Ovary (tissue), 9 donors: ENCODE results near the gene MTR. TPM values are rescaled to one million over a fixed set of nuclear protein-coding genes. Genes with fewer than 3 reads are reported as not detected.

ENCODE experiments used
- DNase-seq, 5 donors: peaks; one replicate each; pipeline ENCODE4 v3.0.0-alpha.2; 2019 to 2020
- H3K27ac ChIP-seq, 2 donors: fragments of 200-600 bp; one replicate each; pipeline versions ENCODE4 v1.5.1 to v1.8.0; 2019 to 2022
- H3K27me3 ChIP-seq: fragments of 200-600 bp; one replicate; pipeline ENCODE4 v1.8.0; 2022
- H3K36me3 ChIP-seq: fragments of 200-600 bp; sonication (generic); one replicate; pipeline ENCODE4 v1.5.1; 2019
- H3K4me1 ChIP-seq: one replicate; pipeline ENCODE4 v1.8.1; 2013; ENCODE audit warnings: mild to moderate bottlenecking, moderate library complexity; ENCODE audit not compliant: insufficient read depth
- H3K4me3 ChIP-seq: fragments of 200-600 bp; sonication (generic); one replicate; pipeline ENCODE4 v1.5.1; 2017
- H3K9me3 ChIP-seq, 2 donors: fragments of 200-600 bp in 1 of 2; sonication (generic) in 1 of 2; one replicate each; pipeline versions ENCODE4 v1.5.1 to v1.8.1; 2013 to 2019; ENCODE audit warnings: mild to moderate bottlenecking in 1 of 2, moderate library complexity in 1 of 2
- CTCF ChIP-seq, 3 donors: fragments of 450-650 bp in 2 of 3; fragments of 200-600 bp in 1 of 3; IDR thresholded peaks; one replicate each; pipeline versions ENCODE4 v1.5.1 to v1.8.0; 2016 to 2022; ENCODE audit warnings: antibody characterized with exemption in 3 of 3, mild to moderate bottlenecking in 1 of 3
- EP300 ChIP-seq: sonication (generic); formaldehyde crosslinking; IDR thresholded peaks from one replicate; pipeline ENCODE4 v1.6.1; 2017; ENCODE audit warnings: antibody characterized with exemption
- POLR2A ChIP-seq: fragments of 450-650 bp; IDR thresholded peaks from one replicate; pipeline ENCODE4 v1.6.1; 2017; ENCODE audit warnings: antibody characterized with exemption, mild to moderate bottlenecking, moderate library complexity
- WGBS, 3 donors: extraction: QIAGEN DNeasy Blood & Tissue Kit in 1 of 3; methylation state at CpG; one replicate each; pipeline versions ENCODE4 v1.1.5 to v1.1.7; 2013 to 2017; 5-methylcytosine and 5-hydroxymethylcytosine counted together
- intact Hi-C, 4 donors: fragments of 100-400 bp; cut with DNase I; formaldehyde crosslinking; loops; one replicate each; pipeline versions ENCODE4 v1.11.0 to v1.15.1; 2022 to 2023
- polyA plus RNA-seq, 2 donors: library from polyadenylated mRNA; stranded (reverse); fragments of 200-250 nt in 1 of 2; fragments of 350-450 nt in 1 of 2; fragmentation: Illumina TruSeq in 1 of 2; extraction: RNeasy Lipid Tissue Mini Kit (QIAGEN cat#74804) in 1 of 2; gene quantifications; one replicate each; pipeline ENCODE4 v1.2.3, GENCODE V29; 2013 to 2014
- total RNA-seq, 7 donors: library from RNA; depleted of rRNA in 2 of 7; stranded (reverse); fragments of >200 nt in 2 of 7; fragmentation: NEBNext Ultra II Directional in 3 of 7; extraction: Animal tissue kit (Norgen Biotek cat#: 25700) in 3 of 7; gene quantifications; one replicate each; pipeline versions ENCODE4 v1.1.0 to v1.2.4, GENCODE V29; 2016 to 2023
- donor health status: DM: no; HTN: no; CAD: no; lungs with moderate emphysema.
- donor health status: DM: no; HTN: no; CAD: no.
- donor health status: Bipolar disorder and iron deficiency.
- donor health status: DM: yes; HTN: yes; CAD: no.
- donor health status: DM: no; HTN: no; CAD: no.
- donor health status: DM: yes; HTN: yes; CAD: no.

Gene MTR
- total and polyA plus RNA-seq, 9 donors: 10.2 to 60.8 (median 49.5) TPM

- peaks cover 2% of the 10 kb centered on the region for H3K4me1 ChIP-seq
- no peak for TF ChIP-seq EP300
- no peak for TF ChIP-seq CTCF (IDR thresholded peaks at IDR 0.05)
- TF ChIP-seq POLR2A: no peak
- no peaks in the 10 kb centered on the region for H3K36me3 ChIP-seq
- no peaks in the 10 kb centered on the region for H3K9me3 ChIP-seq
- WGBS, 3 donors: 8 to 12% (median 9%) methylated on average over 11 of the region's 11 CpGs
- H3K27me3 ChIP-seq: no peaks in the 10 kb centered on the region
- no peak for DNase-seq
- intact Hi-C loops: loop anchor here in 1 of 4 donors (10.0 kb wide), 1 partner anchor 190 kb away; the partner anchor contains the start of gene HEATR1
- peak overlapping the region; percentile 78 for H3K4me3 ChIP-seq
- H3K27ac ChIP-seq: no peak overlapping the region
Observed at GRCh38 chr1:236794585-236795034, 482 bp upstream of the MTR start.

GRCh38 chr1:236795757-236796667 lies 920 bp downstream of the MTR start:
- peak in 1 of 5 donors; percentile 50 for DNase-seq
- no peaks in the 10 kb centered on the region for H3K36me3 ChIP-seq
- WGBS, 3 donors: 1 to 2% (median 2%) methylated on average over 41 of the region's 41 CpGs
- no peaks in the 10 kb centered on the region for H3K9me3 ChIP-seq
- H3K4me1 ChIP-seq: peaks cover 2% of the 10 kb centered on the region
- H3K27ac ChIP-seq: peak overlapping the region; percentile 78 to 89
- TF ChIP-seq CTCF (IDR thresholded peaks at IDR 0.05) (no peak), EP300 (no peak), POLR2A (no peak)
- H3K27me3 ChIP-seq: no peaks in the 10 kb centered on the region
- H3K4me3 ChIP-seq: peak overlapping the region; percentile 78
- intact Hi-C loops: loop anchor here in 1 of 4 donors (10.0 kb wide), 1 partner anchor 191 kb away; the partner anchor contains the start of gene HEATR1

- TF ChIP-seq EP300 (no peak), CTCF (IDR thresholded peaks at IDR 0.05) (no peak)
- H3K27me3 ChIP-seq: no peaks in the 10 kb centered on the region
- H3K4me1 ChIP-seq: peaks cover 7% of the 10 kb centered on the region
- H3K9me3 ChIP-seq: no peaks in the 10 kb centered on the region
- intact Hi-C loops: loop anchor here in 1 of 4 donors (10.0 kb wide), 1 partner anchor 194 kb away; the partner anchor contains the start of gene HEATR1
- H3K4me3 ChIP-seq: no peak overlapping the region
- no peak for DNase-seq
- no peak overlapping the region for H3K27ac ChIP-seq
- WGBS, 3 donors: 95 to 97% (median 95%) methylated on average over 5 of the region's 5 CpGs
- no peaks in the 10 kb centered on the region for H3K36me3 ChIP-seq
Observed at GRCh38 chr1:236799001-236799400, 3.9 kb downstream of the MTR start.

GRCh38 chr1:236800002-236800620 lies 5.0 kb downstream of the MTR start:
- no peak overlapping the region for H3K4me3 ChIP-seq
- no peak for TF ChIP-seq EP300
- no peak for TF ChIP-seq CTCF (IDR thresholded peaks at IDR 0.05)
- no peak for TF ChIP-seq POLR2A
- no peaks in the 10 kb centered on the region for H3K36me3 ChIP-seq
- no peaks in the 10 kb centered on the region for H3K27me3 ChIP-seq
- no peaks in the 10 kb centered on the region for H3K9me3 ChIP-seq
- 94 to 96% (median 95%) methylated on average over 5 of the region's 5 CpGs for WGBS, 3 donors
- intact Hi-C loops: no loop called here
- H3K4me1 ChIP-seq: peaks cover 7% of the 10 kb centered on the region
- H3K27ac ChIP-seq: no peak overlapping the region
- DNase-seq: no peak
